HepG2 (cell line): Measurements from ENCODE around the gene ZNF22. TPM values are rescaled to one million over a fixed set of nuclear protein-coding genes. Genes with fewer than 3 reads are reported as not detected.
A peak's percentile ranks its signal among the peaks of the same experiment; 100 is the strongest.

ENCODE experiments used
- IRF2 ChIP-seq: IDR thresholded peaks from 2 replicates; pipeline ENCODE4 v1.6.1; 2018; ENCODE audit warnings: missing genetic modification reagents, missing compliant biosample characterization
- LCORL ChIP-seq, 2 experiments: fragments of 450-650 bp in 1 of 2; sonication (generic) in 1 of 2; formaldehyde crosslinking in 1 of 2; IDR thresholded peaks; 2 replicates each; pipeline versions ENCODE4 v1.5.0 to v1.6.1; 2017 to 2020; ENCODE audit warnings: antibody characterized with exemption in 1 of 2, missing genetic modification reagents in 1 of 2
- MTF2 ChIP-seq: sonication (generic); formaldehyde crosslinking; IDR thresholded peaks from 2 replicates; pipeline ENCODE4 v1.5.0; 2020; ENCODE audit warnings: missing genetic modification reagents, borderline replicate concordance
- NAIF1 ChIP-seq: sonication (generic); formaldehyde crosslinking; IDR thresholded peaks from 2 replicates; pipeline ENCODE4 v1.5.0; 2020; ENCODE audit warnings: mild to moderate bottlenecking, missing genetic modification reagents, borderline replicate concordance
- POLR2G ChIP-seq: fragments of 200-400 bp; formaldehyde crosslinking; IDR thresholded peaks from 2 replicates; pipeline ENCODE4 v1.6.1; 2018; ENCODE audit warnings: mild to moderate bottlenecking, low read depth, low read length, moderate library complexity
- RCOR2 ChIP-seq: IDR thresholded peaks from 2 replicates; pipeline ENCODE4 v1.6.1; 2016; ENCODE audit warnings: missing biosample characterization, missing genetic modification reagents
- TOPORS ChIP-seq: sonication (generic); formaldehyde crosslinking; IDR thresholded peaks from 2 replicates; pipeline ENCODE4 v1.8.0; 2023; ENCODE audit warnings: mild to moderate bottlenecking, missing genetic modification reagents
- ZBTB1 ChIP-seq: sonication (generic); formaldehyde crosslinking; IDR thresholded peaks from 2 replicates; pipeline ENCODE4 v1.4.0; 2020; ENCODE audit warnings: missing genetic modification reagents, borderline replicate concordance
- ZNF460 ChIP-seq: sonication (generic); formaldehyde crosslinking; IDR thresholded peaks from 2 replicates; pipeline ENCODE4 v1.5.1; 2020; ENCODE audit warnings: missing genetic modification reagents, mild to moderate bottlenecking, borderline replicate concordance
- ZNF567 ChIP-seq: sonication (generic); formaldehyde crosslinking; IDR thresholded peaks from 2 replicates; pipeline ENCODE4 v1.8.1; 2023; ENCODE audit warnings: mild to moderate bottlenecking, missing genetic modification reagents, borderline replicate concordance
- polyA plus RNA-seq, 8 experiments: library from polyadenylated mRNA; depleted of rRNA in 3 of 8; stranded (reverse) in 7 of 8; unstranded in 1 of 8; fragments of >200 nt; fragmentation: Illumina TruSeq in 4 of 8; extraction: Trizol in 4 of 8; gene quantifications; 2 replicates each; pipeline versions ENCODE4 v1.2.1 to v1.2.3, GENCODE V29; 2011 to 2016; ENCODE audit warnings: low read depth in 4 of 8, missing spikeins in 1 of 8, mixed read lengths in 1 of 8; ENCODE audit not compliant: insufficient read depth in 1 of 8
- total RNA-seq, 5 experiments: library from RNA; depleted of rRNA; stranded (reverse); fragments of >200 nt; fragmentation: Illumina TruSeq; extraction: Trizol; gene quantifications; 2 replicates each; pipeline ENCODE4 v1.2.3, GENCODE V29; 2016; ENCODE audit warnings: low read depth in 1 of 5
- TF ChIP-seq, protein P1 (sequence below): sonication (generic); formaldehyde crosslinking; IDR thresholded peaks from 2 replicates; pipeline ENCODE4 v1.4.0; 2020; ENCODE audit warnings: missing genetic modification reagents
- TF ChIP-seq, protein P2 (sequence below): sonication (generic); formaldehyde crosslinking; IDR thresholded peaks from 2 replicates; pipeline ENCODE4 v1.4.0; 2020; ENCODE audit warnings: missing genetic modification reagents, borderline replicate concordance
- TF ChIP-seq, protein P3 (sequence below): IDR thresholded peaks from 2 replicates; pipeline ENCODE4 v1.6.1; 2012; ENCODE audit warnings: low read length, improper control_type of control experiment

The ZNF22 gene
- total and polyA plus RNA-seq, 2 of the 13 experiments (the other 11 are each of a cell fraction or from before 2014, with no cell fraction given), result 0.40 to 1.3 TPM

DNA sequence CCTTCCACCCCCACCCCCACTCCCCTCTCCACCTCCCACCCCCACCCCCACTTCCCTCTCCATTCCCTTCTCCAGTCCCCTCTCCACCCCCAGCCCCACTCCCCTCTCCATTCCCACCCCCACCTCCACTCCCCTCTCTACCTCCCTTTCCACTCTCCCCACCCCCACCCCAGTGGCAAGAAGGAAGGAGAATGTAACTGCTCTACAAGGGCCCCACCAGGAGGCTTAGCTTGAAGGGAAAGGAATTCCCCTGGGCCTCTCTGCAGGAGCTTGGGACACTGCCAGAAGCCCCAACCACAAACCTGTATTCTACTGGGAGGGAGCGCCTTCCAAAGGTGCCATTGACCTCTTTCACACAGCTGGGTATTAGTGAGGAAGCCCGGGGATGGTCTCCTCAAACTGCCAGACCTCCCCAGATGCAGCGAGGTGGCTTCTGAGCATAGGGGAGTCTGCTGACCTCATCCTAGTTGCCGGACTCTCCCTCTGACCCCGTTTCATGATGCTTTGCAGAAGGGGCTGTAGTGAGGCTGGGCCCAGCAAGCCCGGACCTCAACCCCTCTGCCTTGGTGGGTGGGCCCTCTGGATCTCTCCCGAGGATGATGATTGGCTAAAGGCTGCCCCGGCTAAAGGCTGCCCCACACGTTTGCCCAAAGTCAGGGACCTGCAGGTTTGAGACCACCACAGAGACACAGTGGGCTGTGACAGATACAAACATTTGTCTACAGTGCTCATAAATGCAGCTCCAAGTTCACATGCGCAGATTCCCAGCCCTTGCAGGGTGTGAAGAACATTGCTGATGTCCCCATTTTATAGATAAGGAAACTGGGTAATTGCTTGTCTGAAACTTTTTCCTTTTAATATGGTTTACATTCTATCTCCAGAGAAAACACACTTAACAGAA, 25.0 kb upstream of the ZNF22 start (continued):
- TF ChIP-seq, protein P1, sequence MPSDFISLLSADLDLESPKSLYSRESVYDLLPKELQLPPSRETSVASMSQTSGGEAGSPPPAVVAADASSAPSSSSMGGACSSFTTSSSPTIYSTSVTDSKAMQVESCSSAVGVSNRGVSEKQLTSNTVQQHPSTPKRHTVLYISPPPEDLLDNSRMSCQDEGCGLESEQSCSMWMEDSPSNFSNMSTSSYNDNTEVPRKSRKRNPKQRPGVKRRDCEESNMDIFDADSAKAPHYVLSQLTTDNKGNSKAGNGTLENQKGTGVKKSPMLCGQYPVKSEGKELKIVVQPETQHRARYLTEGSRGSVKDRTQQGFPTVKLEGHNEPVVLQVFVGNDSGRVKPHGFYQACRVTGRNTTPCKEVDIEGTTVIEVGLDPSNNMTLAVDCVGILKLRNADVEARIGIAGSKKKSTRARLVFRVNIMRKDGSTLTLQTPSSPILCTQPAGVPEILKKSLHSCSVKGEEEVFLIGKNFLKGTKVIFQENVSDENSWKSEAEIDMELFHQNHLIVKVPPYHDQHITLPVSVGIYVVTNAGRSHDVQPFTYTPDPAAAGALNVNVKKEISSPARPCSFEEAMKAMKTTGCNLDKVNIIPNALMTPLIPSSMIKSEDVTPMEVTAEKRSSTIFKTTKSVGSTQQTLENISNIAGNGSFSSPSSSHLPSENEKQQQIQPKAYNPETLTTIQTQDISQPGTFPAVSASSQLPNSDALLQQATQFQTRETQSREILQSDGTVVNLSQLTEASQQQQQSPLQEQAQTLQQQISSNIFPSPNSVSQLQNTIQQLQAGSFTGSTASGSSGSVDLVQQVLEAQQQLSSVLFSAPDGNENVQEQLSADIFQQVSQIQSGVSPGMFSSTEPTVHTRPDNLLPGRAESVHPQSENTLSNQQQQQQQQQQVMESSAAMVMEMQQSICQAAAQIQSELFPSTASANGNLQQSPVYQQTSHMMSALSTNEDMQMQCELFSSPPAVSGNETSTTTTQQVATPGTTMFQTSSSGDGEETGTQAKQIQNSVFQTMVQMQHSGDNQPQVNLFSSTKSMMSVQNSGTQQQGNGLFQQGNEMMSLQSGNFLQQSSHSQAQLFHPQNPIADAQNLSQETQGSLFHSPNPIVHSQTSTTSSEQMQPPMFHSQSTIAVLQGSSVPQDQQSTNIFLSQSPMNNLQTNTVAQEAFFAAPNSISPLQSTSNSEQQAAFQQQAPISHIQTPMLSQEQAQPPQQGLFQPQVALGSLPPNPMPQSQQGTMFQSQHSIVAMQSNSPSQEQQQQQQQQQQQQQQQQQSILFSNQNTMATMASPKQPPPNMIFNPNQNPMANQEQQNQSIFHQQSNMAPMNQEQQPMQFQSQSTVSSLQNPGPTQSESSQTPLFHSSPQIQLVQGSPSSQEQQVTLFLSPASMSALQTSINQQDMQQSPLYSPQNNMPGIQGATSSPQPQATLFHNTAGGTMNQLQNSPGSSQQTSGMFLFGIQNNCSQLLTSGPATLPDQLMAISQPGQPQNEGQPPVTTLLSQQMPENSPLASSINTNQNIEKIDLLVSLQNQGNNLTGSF, result no peak
- TF ChIP-seq RCOR2, result no peak
- TF ChIP-seq LCORL (IDR thresholded peaks at IDR 0.05), result no peak
- TF ChIP-seq LCORL (CRISPR knock-in tag; IDR thresholded peaks at IDR 0.05), result no peak
- peak; percentile 70 for TF ChIP-seq POLR2G
- 0 out of 2 replicates have a peak, but pooled peaks have one; percentile 11 for TF ChIP-seq ZNF567
- TF ChIP-seq IRF2 (CRISPR knock-in tag), result peak; percentile 63; the same call in 1 of the 2 replicates
- TF ChIP-seq NAIF1 (CRISPR knock-in tag), result peak; percentile 47; the same call in 1 of the 2 replicates
- no peak for TF ChIP-seq ZNF460 (CRISPR knock-in tag)
- TF ChIP-seq, protein P2, sequence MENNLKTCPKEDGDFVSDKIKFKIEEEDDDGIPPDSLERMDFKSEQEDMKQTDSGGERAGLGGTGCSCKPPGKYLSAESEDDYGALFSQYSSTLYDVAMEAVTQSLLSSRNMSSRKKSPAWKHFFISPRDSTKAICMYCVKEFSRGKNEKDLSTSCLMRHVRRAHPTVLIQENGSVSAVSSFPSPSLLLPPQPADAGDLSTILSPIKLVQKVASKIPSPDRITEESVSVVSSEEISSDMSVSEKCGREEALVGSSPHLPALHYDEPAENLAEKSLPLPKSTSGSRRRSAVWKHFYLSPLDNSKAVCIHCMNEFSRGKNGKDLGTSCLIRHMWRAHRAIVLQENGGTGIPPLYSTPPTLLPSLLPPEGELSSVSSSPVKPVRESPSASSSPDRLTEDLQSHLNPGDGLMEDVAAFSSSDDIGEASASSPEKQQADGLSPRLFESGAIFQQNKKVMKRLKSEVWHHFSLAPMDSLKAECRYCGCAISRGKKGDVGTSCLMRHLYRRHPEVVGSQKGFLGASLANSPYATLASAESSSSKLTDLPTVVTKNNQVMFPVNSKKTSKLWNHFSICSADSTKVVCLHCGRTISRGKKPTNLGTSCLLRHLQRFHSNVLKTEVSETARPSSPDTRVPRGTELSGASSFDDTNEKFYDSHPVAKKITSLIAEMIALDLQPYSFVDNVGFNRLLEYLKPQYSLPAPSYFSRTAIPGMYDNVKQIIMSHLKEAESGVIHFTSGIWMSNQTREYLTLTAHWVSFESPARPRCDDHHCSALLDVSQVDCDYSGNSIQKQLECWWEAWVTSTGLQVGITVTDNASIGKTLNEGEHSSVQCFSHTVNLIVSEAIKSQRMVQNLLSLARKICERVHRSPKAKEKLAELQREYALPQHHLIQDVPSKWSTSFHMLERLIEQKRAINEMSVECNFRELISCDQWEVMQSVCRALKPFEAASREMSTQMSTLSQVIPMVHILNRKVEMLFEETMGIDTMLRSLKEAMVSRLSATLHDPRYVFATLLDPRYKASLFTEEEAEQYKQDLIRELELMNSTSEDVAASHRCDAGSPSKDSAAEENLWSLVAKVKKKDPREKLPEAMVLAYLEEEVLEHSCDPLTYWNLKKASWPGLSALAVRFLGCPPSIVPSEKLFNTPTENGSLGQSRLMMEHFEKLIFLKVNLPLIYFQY (CRISPR knock-in tag), result no peak
- TF ChIP-seq MTF2 (CRISPR knock-in tag), result no peak
- no peak for TF ChIP-seq ZBTB1 (CRISPR knock-in tag)
- TF ChIP-seq TOPORS (CRISPR knock-in tag), result no peak
- TF ChIP-seq, protein P3, sequence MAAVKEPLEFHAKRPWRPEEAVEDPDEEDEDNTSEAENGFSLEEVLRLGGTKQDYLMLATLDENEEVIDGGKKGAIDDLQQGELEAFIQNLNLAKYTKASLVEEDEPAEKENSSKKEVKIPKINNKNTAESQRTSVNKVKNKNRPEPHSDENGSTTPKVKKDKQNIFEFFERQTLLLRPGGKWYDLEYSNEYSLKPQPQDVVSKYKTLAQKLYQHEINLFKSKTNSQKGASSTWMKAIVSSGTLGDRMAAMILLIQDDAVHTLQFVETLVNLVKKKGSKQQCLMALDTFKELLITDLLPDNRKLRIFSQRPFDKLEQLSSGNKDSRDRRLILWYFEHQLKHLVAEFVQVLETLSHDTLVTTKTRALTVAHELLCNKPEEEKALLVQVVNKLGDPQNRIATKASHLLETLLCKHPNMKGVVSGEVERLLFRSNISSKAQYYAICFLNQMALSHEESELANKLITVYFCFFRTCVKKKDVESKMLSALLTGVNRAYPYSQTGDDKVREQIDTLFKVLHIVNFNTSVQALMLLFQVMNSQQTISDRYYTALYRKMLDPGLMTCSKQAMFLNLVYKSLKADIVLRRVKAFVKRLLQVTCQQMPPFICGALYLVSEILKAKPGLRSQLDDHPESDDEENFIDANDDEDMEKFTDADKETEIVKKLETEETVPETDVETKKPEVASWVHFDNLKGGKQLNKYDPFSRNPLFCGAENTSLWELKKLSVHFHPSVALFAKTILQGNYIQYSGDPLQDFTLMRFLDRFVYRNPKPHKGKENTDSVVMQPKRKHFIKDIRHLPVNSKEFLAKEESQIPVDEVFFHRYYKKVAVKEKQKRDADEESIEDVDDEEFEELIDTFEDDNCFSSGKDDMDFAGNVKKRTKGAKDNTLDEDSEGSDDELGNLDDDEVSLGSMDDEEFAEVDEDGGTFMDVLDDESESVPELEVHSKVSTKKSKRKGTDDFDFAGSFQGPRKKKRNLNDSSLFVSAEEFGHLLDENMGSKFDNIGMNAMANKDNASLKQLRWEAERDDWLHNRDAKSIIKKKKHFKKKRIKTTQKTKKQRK, result no peak
